Effector memory CD4-positive, alpha-beta T cell (primary cell): Measurements from ENCODE around the gene C2CD4A.

ENCODE experiments used
- DNase-seq, 3 donors: peaks; one replicate each; pipeline ENCODE4 v3.0.0-alpha.2; 2020
- H3K27ac ChIP-seq: 2 replicates; pipeline ENCODE4 v1.7.0; 2013; ENCODE audit warnings: mild to moderate bottlenecking, low read length, moderate library complexity; ENCODE audit not compliant: insufficient read depth, poor library complexity, severe bottlenecking
- H3K27me3 ChIP-seq: replicated peaks from 2 replicates; pipeline ENCODE4 v1.7.0; 2013; ENCODE audit warnings: mild to moderate bottlenecking, low read length; ENCODE audit not compliant: insufficient read depth, control insufficient read depth, poor library complexity, severe bottlenecking
- H3K36me3 ChIP-seq: 2 replicates; pipeline ENCODE4 v1.7.0; 2013; ENCODE audit warnings: mild to moderate bottlenecking, low read length, moderate library complexity; ENCODE audit not compliant: control insufficient read depth, insufficient read depth
- H3K4me1 ChIP-seq: 2 replicates; pipeline ENCODE4 v1.7.0; 2013; ENCODE audit warnings: low read length, mild to moderate bottlenecking; ENCODE audit not compliant: control insufficient read depth, insufficient read depth, poor library complexity, severe bottlenecking
- H3K4me3 ChIP-seq: 2 replicates; pipeline ENCODE4 v1.7.0; 2013; ENCODE audit warnings: low read length, low read depth, mild to moderate bottlenecking; ENCODE audit not compliant: insufficient read depth, poor library complexity, severe bottlenecking
- H3K9me3 ChIP-seq: 2 replicates; pipeline ENCODE4 v1.7.0; 2013; ENCODE audit warnings: mild to moderate bottlenecking, low read length, moderate library complexity; ENCODE audit not compliant: control insufficient read depth

C2CD4A gene

DNA sequence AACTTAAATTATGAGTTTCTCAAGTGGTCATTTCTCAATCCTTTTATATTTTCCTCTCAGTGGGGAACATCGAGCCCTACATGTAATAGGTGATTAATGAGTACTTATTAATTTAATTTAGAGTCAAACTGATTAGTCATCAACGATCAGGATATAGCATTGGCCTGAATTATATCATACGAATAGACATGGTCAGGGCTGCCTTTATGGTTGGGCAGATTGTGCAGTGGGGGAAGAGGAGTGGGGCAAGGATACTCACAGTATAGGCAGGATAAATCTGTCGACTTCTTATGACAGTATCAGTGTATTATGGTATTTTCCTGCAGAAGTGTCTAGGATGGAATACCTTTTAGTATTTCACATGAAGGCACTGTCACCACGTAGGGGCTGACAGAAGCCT, 27.0 kb downstream of the C2CD4A start:
- Histone ChIP-seq H3K9me3 (no peaks in the 10 kb centered on the region), H3K4me3 (no peak overlapping the region), H3K27ac (no peak overlapping the region), H3K27me3 (no peaks in the 10 kb centered on the region), H3K36me3 (no peaks in the 10 kb centered on the region), H3K4me1 (no peaks in the 10 kb centered on the region)
- no peak for DNase-seq

DNA sequence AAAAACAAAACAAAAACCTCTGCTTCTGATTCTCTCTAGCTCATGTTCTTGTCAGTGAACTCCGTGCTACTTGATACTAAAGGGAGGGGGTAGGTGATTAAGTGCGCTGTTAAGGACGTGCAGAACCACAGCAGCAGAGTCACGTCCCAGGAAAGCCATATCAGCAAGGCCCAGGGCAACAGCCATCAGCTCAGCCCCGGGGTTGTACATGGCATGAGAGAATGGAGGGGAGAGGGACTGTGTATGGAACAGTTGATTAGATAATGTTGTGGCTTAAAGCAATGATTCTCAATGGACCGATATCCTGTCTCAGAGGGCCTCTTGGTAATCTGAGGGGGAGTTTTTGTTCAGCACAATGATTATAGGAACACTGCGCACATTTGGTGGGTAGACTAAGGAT, 27.6 kb downstream of the C2CD4A start:
- no peak overlapping the region for H3K4me3 ChIP-seq
- H3K4me1 ChIP-seq: no peaks in the 10 kb centered on the region
- no peak for DNase-seq
- H3K36me3 ChIP-seq: no peaks in the 10 kb centered on the region
- no peak overlapping the region for H3K27ac ChIP-seq
- H3K27me3 ChIP-seq: no peaks in the 10 kb centered on the region
- no peaks in the 10 kb centered on the region for H3K9me3 ChIP-seq

DNA sequence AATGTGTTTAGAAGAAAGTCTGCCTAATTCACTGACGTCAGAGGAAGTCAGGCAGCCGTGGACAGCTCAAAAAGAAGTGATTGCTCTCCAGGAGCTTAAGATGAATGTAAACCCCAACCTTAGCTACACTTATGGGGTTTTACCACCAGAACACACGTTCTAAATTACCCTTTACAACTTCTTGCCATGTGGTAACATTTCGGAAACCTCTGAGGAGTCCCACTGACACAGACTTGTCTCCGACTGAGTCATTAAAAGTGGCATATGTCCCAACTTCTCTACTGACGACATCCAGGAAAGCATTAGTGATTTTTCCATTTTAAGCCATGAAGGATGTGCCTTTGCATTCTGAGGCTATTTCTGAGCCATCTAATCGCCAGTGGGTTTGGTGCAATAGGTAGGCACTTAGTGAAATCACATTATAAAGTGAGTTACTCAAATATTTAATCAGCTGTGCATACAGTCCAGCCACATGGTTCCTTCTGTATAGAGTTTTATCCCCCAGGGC, 32.4 kb downstream of the C2CD4A start:
- no peaks in the 10 kb centered on the region for H3K36me3 ChIP-seq
- DNase-seq: no peak
- H3K4me3 ChIP-seq: no peak overlapping the region
- H3K27me3 ChIP-seq: no peaks in the 10 kb centered on the region
- no peaks in the 10 kb centered on the region for H3K9me3 ChIP-seq
- no peak overlapping the region for H3K27ac ChIP-seq
- H3K4me1 ChIP-seq: no peaks in the 10 kb centered on the region

DNA sequence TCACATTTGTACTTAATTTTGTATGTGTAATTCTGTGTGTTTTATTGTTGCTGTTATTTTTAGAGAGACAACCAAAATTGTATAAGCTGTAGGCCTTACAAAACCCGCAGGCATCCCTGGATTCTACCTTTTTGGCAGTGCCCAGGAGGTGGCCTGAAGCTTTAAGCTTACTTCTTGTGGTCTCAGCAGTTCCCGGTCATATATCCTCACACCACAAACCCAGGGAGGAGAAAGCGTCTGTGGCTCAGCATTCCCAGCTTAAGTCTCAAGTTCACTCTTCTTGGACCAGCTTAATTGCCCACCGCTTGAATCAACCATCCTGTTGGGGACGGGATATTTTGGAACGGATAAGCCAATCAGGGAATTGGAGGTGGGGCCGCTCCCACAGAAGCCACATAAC, 36.7 kb downstream of the C2CD4A start:
- no peaks in the 10 kb centered on the region for H3K27me3 ChIP-seq

DNA sequence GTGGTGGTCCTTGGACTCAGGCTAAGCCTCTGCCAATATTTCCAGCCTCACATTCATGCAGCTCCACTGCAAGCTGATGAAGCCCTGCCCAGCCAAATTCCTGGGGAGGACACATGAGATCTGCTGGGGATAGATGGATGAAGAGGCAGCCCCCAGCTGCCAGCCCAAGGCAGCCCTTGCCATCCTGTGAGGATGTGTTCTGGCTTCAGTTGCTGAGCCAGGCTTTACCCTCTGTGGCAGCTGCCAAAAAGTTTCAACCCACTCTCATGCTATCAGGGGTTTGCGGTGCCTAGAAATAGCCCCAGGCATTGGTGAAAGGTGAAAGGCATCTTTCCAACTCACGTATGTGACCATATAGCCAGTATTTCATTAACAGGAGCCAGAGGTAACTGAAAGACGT, 37.6 kb downstream of the C2CD4A start:
- H3K36me3 ChIP-seq: no peaks in the 10 kb centered on the region
- H3K9me3 ChIP-seq: no peaks in the 10 kb centered on the region
- H3K27me3 ChIP-seq: no peaks in the 10 kb centered on the region
- H3K27ac ChIP-seq: no peak overlapping the region
- no peak overlapping the region for H3K4me3 ChIP-seq
- no peaks in the 10 kb centered on the region for H3K4me1 ChIP-seq
- no peak for DNase-seq

More for the DNA sequence above, 36.7 kb downstream of the C2CD4A start:
- DNase-seq: no peak
- Histone ChIP-seq H3K4me1 (no peaks in the 10 kb centered on the region), H3K27ac (no peak overlapping the region), H3K36me3 (no peaks in the 10 kb centered on the region), H3K9me3 (no peaks in the 10 kb centered on the region), H3K4me3 (no peak overlapping the region)

DNA sequence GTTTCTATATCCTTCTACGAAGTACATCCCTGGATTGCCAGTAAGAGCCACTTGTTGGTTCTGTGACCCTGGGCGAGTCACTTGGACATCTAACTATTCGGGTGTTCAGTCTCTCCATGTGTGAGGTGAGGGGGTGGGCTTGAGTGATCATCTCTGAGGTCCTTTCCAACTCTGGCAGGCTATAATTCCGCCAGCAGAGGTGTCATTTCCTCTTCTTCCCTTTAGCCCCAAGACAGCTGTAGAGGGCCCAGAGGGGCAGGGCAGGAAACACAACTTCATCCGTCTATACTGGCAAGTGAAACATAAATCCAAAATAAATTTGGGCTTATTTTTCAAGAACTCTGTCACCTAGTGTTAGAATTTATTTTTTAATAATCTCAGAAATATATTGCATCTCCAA, 38.1 kb downstream of the C2CD4A start:
- H3K9me3 ChIP-seq: no peaks in the 10 kb centered on the region
- H3K36me3 ChIP-seq: no peaks in the 10 kb centered on the region
- no peak for DNase-seq

DNA sequence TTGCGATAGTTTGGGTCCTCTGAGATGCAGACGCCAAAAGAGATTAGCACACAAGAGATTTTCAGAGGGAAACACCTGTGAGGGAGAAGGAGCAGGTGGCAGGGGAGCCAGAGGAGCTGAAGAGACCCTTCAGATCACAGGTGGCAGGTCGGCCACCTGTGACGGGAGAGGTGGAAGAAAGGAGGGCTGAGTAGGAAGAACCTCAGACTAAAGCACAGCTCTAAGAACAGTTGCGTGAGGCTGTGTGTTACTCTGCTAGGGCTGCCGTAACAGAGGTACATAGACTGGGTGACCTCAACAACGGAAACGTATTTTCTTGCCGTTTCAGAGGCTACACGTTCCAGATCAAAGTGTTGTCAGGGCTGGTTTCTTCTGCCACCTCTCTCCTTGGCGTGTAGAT, 38.5 kb downstream of the C2CD4A start:
- Histone ChIP-seq H3K4me1 (no peaks in the 10 kb centered on the region), H3K27me3 (no peaks in the 10 kb centered on the region), H3K27ac (no peak overlapping the region), H3K36me3 (no peaks in the 10 kb centered on the region), H3K4me3 (no peak overlapping the region), H3K9me3 (no peaks in the 10 kb centered on the region)
- no peak for DNase-seq

More for the DNA sequence above, 38.1 kb downstream of the C2CD4A start:
- no peak overlapping the region for H3K27ac ChIP-seq
- no peaks in the 10 kb centered on the region for H3K27me3 ChIP-seq
- H3K4me3 ChIP-seq: no peak overlapping the region
- no peaks in the 10 kb centered on the region for H3K4me1 ChIP-seq

DNA sequence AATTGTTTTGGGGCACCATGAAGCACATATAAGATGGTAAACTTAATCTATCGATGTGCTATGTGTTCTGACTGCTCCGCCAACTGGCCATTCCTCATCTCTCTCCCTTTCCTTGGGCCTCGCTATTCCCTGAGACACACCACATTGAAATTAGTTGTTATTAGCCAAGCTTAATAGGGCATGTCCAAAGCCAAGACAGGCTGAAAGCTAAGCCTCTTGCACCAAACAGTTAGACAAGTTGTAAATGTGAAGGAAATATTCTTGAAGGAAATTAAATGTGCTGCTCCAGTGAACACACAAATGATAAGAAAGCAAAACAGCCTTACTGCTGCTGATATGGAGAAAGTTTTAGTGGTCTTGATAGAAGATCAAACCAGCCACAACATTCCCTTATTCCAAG, 39.3 kb downstream of the C2CD4A start:
- no peak overlapping the region for H3K27ac ChIP-seq
- H3K4me1 ChIP-seq: no peaks in the 10 kb centered on the region
- no peak overlapping the region for H3K4me3 ChIP-seq
- H3K27me3 ChIP-seq: no peaks in the 10 kb centered on the region
- DNase-seq: no peak
- no peaks in the 10 kb centered on the region for H3K9me3 ChIP-seq
- no peaks in the 10 kb centered on the region for H3K36me3 ChIP-seq

DNA sequence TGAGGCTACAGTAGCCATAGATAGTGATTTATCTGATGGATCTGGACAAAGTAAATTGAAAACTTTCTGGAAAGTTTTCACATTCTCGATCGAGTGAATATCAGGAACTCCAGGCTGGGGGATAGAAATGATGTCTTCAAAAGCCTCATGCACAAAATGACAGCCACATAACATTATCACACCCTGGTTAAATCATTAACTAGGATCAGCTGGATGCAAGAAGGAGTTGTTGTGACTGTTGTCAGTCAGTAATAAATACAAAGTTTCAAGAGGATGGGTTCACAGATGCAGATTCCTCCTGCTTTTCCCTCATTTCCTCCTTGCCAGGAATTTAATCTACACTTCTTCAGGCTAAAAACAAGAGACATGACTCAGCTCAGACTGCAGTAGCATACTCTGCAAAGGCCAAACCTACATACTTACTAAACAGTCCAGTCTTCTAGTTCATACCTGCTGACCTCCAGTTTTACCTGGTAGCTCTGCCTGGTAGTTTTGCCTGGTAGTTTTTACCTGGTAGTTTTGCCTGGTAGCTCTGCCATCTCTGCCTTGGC, 40.9 kb downstream of the C2CD4A start:
- H3K27me3 ChIP-seq: no peaks in the 10 kb centered on the region
- H3K4me1 ChIP-seq: no peaks in the 10 kb centered on the region
- H3K27ac ChIP-seq: no peak overlapping the region
- no peaks in the 10 kb centered on the region for H3K36me3 ChIP-seq
- no peak for DNase-seq
- no peak overlapping the region for H3K4me3 ChIP-seq
- no peaks in the 10 kb centered on the region for H3K9me3 ChIP-seq

DNA sequence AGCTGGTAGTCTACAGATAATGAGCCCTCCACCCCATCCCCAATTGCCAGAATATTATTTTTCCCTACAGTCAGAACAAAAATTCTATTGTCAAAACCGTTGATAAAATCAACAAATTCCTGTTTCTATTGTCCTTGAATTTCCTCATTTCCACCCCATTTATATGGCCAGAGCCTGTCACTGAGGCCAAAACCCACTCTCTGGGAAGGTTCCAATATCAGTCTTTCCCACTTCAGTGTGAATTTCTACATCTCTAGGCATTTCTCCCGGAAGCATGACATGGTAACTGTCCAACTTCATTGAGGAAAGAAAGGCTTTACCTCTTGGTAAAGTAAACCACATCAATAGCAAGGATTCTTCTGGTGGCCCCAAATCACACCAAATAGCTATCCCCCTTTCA, 41.6 kb downstream of the C2CD4A start:
- Histone ChIP-seq H3K4me1 (no peaks in the 10 kb centered on the region), H3K27ac (no peak overlapping the region), H3K9me3 (no peaks in the 10 kb centered on the region), H3K27me3 (no peaks in the 10 kb centered on the region), H3K4me3 (no peak overlapping the region), H3K36me3 (no peaks in the 10 kb centered on the region)
- DNase-seq: no peak
